HL-60/S4 (cell line): ENCODE data around the gene GRM1.

Source experiments
- in situ Hi-C: fragments of 300-500 bp; cut with MboI; formaldehyde crosslinking; loops from 2 replicates; pipeline ENCODE4 v1.14.3; 2022; ENCODE audit warnings: low sequenced_read_pairs

Gene GRM1

DNA sequence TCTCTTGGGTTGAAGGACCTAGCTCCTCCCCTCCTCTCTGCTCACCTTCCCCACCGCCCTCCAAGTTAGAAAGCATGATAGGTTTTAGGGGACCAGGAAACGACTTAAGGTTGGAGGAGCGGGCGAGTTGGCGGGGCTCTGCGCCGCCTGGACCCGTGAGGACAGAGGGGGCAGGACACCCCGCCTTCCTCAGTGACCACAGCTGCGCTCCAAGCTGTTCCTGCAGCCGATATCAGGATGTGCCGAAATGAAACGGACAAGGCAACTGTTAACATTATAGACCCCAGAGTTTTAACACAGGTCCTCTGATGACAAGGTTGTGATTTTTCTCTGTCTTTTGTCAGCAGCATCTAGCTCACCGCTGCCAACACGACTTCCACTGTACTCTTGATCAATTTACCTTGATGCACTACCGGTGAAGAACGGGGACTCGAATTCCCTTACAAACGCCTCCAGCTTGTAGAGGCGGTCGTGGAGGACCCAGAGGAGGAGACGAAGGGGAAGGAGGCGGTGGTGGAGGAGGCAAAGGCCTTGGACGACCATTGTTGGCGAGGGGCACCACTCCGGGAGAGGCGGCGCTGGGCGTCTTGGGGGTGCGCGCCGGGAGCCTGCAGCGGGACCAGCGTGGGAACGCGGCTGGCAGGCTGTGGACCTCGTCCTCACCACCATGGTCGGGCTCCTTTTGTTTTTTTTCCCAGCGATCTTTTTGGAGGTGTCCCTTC, at the start of gene GRM1:
Gene GRM1 (plus strand): TSS at position 212 of the 722 bp plus-strand sequence. CDS start 456 bp downstream, at position 668.
- in situ Hi-C loops = no loop called here

- in situ Hi-C loops = no loop called here
Measured at GRCh38 chr6:146009338-146009737, 19.5 kb upstream of the GRM1 start.

DNA sequence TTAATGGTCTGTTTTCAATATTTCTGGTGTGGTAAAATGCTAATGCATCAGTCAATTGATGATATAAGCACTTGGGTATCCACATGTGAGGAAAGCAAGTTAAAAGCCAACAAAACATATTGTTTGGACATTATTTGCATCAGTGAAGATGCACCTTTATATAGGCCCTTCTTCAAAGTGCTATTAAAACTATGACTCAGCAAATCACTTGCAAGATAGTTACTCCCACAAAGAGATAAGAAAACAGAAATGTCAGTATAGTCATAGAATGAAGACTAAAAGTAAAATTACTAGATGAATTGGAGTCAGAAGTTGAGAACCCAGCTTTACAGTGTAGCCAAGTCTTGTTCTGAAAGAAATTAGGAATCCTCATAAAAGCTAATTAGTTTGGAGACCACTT, 14.6 kb upstream of the GRM1 start:
- in situ Hi-C loops = no loop called here

GRCh38 chr6:146017672-146018071, 11.2 kb upstream of the GRM1 start:
- in situ Hi-C loops = no loop called here

DNA sequence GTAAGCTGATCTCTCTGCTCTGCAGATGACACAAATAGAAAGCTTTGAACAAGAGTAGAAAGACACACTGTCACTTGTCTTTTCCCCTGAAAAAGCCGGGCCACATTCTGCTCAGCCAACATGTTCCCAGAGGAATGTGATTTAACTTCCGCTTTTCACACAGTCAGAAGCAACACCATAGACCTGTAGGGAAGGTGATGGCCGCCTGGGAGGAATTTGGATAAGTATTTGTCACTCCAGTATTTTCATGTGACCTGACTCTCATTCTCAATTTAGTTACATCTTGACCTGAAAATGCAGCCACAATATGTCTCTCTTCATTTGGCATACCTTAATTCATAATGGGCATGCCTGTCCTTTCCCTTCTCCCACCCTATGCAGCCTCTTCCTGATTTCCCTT, 2.0 kb upstream of the GRM1 start:
- in situ Hi-C loops = no loop called here

DNA sequence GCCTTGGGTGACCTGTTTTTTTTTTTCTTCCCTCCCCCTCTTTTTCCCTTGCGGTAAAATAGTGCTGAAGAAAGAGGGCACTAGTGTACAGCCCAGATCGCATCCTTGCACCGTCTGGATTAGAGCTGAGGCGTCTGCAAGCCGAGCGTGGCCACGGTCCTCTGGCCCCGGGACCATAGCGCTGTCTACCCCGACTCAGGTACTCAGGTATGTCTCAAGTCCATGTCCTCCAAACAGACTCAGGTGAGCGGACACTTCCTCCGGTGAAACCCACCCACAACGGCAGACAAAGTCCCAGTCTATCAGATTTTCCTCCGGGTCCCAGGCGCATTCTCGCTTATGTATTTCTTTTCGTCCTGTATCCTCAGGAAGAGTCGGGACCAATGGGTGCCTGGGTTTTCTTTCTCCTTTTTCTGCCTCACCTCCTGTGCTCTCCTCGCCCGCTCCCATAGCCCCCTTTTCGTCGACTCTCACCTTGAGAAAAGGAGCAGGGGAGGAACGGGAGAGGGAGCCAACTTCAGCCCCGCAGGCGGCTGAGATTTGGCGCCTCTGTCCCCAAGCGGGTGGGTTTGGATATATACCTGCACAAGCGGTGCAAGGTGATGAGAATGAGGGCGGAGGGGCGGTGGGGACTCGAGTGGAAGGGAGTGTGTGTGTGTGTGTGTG, 1.1 kb upstream of the GRM1 start:
- in situ Hi-C loops = no loop called here

DNA sequence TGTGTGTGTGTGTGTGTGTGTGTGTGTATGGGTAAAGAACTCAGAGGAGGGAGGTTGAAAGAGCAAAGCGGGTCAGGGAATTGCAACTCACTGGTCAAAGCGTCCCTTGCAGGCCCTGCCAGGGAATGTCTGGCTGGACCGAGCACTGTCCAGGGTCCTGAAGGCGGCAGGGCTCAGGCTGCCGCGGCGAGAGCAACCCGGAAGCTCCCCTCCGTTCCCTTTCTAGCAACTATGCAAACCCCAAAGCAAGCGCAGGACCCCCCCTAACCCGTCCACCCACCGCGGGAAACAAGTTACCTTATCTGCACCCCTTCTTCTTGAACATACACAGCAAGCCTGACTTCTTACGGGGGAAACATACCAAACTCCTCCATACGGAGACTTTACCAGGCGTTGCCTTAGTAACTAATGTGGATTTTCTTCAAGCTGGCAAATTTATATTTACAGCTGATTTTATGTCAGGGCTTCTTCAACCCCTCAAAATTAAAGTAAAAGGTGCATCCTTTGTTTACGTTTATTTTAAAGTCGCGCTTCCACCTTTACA, 538 bp upstream of the GRM1 start:
- in situ Hi-C loops = no loop called here

DNA sequence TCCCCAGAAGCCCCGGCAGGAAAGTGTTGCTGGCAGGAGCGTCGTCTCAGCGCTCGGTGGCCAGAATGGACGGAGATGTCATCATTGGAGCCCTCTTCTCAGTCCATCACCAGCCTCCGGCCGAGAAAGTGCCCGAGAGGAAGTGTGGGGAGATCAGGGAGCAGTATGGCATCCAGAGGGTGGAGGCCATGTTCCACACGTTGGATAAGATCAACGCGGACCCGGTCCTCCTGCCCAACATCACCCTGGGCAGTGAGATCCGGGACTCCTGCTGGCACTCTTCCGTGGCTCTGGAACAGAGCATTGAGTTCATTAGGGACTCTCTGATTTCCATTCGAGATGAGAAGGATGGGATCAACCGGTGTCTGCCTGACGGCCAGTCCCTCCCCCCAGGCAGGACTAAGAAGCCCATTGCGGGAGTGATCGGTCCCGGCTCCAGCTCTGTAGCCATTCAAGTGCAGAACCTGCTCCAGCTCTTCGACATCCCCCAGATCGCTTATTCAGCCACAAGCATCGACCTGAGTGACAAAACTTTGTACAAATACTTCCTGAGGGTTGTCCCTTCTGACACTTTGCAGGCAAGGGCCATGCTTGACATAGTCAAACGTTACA, 817 bp downstream of the GRM1 start:
- in situ Hi-C loops = no loop called here

- in situ Hi-C loops = no loop called here
Measured at GRCh38 chr6:146032387-146032786, 3.5 kb downstream of the GRM1 start.

DNA sequence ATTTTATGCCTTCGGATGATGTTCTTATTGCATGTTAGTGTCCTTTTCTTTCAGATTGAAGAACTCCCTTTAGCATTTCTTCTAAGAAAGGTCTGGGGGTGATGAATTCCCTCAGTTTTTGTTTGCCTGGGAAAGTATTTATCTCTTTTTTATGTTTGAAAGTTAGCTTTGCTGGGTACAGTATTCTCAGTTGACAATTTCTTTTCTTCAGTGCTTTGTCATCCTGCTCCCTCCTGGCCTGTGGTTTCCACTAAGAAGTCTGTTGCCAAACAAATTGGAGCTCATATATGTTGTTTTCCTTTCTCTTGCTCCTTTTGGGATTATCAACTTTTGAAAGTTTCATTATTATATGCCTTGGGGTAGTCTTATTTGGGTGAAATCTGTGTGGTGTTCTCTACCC, 11.5 kb downstream of the GRM1 start:
- in situ Hi-C loops = no loop called here

GRCh38 chr6:146041282-146041681, 12.4 kb downstream of the GRM1 start:
- in situ Hi-C loops = no loop called here

DNA sequence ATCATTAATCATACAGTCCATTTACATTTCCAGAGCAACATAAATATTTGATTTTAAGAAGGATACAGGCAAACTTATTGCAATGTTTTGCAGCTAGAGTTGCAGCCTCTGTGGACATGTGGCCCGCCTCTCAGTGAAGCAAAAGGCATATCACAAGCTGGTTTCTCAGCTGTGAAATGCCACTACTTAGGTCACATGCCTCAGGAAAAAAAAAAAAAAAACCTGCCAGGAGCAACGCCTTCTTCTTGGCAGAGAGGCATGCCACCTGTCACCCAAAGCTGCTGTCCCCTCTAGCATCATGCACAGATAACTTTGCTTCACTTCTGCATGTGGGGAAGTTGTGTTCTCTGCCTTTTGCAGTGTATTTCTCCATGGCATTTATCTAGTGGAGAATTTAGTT, 18.5 kb downstream of the GRM1 start:
- in situ Hi-C loops = no loop called here

DNA sequence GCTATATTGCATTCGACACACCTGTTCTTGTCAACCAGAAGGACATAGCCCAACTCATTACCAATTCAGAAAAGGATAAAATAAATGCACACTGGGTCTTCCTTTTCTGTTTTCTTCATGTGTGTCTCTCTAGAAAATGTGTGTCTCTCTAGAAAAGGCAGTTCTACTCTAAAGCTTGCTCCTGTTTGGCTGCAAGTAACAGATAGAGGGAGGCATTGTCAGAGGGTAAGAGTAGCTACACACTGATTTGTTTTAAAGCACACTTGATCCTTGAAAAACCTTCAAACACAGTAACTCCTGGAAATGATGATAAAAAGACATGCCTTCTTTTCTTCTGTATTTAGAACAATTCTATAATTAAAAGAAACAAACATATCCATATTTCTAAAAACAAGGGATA, 21.3 kb downstream of the GRM1 start:
- in situ Hi-C loops = no loop called here

- in situ Hi-C loops = no loop called here
Measured at GRCh38 chr6:146056506-146056905, 27.6 kb downstream of the GRM1 start.

GRCh38 chr6:146065690-146066089, 36.8 kb downstream of the GRM1 start:
- in situ Hi-C loops = no loop called here

- in situ Hi-C loops = no loop called here
Measured at GRCh38 chr6:146066506-146066905, 37.6 kb downstream of the GRM1 start.

DNA sequence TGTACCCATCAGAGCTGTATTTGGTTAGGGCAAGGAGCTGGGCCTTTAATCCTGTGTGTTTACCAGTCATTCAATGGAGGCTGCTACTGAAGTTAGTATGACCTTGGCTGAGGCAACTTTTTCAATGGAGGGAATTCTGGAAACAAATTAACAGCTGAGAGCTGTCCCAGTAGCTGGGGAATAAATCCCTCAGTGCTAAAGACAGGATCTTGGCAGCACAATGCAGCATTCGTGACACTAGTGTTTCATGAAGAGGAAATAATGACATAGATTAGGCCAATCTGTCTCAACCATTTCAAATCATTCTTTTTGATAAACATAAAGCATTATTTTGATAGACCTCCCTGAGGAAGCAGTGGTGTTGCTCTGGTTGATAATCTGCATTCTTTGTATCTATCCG, 42.9 kb downstream of the GRM1 start:
- in situ Hi-C loops = no loop called here

DNA sequence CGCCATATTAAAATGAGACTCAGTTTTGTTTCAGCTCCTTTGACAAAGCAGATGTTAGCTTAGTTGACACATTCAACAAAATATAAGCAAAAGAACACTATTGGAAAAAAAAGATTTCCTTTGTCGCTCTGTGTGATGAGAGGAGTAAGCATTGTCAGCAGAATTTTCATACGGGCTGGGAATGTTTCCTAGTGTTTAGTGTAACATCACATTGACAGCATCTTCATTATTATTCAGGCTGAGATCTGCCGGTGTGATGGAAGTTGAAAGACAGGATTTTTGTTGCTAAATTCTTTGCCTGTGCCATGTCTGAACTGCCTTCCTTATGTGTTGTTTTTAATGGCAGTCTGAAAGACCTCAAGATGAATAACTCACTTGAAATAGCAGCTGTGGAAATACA, 49.1 kb downstream of the GRM1 start:
- in situ Hi-C loops = no loop called here

- in situ Hi-C loops = no loop called here
Measured at GRCh38 chr6:146087386-146087785, 58.5 kb downstream of the GRM1 start.

DNA sequence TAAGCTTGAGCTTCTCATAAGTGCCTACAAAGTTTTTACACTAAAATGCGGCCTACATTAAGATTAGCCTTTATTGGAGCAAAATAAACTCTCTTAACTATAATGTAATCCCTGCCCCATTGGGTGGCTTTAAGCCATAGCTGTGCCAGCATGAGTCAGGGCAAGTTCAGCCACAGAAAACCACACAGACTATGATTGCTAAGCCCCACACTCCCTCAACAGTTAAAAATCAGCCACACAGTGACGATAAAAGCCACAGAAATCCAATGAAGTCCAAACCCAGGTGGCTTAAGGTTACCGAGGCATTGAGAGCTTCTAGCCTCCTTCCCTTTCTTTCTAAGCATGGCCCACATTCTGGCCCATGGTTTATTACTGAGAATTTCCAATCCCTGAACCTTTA, 61.6 kb downstream of the GRM1 start:
- in situ Hi-C loops = no loop called here

GRCh38 chr6:146092961-146093686, 64.3 kb downstream of the GRM1 start:
- in situ Hi-C loops = no loop called here
